DOHH2 (cell line): ENCODE data around the gene CMTM4.

Experiments
- CTCF ChIP-seq: fragments of 200-600 bp; sonication (generic); IDR thresholded peaks from one replicate; pipeline ENCODE4 v1.5.1; 2014; ENCODE audit warnings: antibody characterized with exemption, mild to moderate bottlenecking, low read depth, low read length; ENCODE audit not compliant: poor library complexity, severe bottlenecking
- EZH2phosphoT487 ChIP-seq: fragments of 200-600 bp; sonication (generic); IDR thresholded peaks from 2 replicates; pipeline ENCODE4 v1.6.1; 2017; ENCODE audit warnings: borderline replicate concordance, mild to moderate bottlenecking, antibody characterized with exemption, low read length, moderate library complexity, mixed read lengths

GRCh38 chr16:66588981-66589713 lies 107.4 kb downstream of the CMTM4 start:
- TF ChIP-seq CTCF (peak; percentile 82), EZH2phosphoT487 (no peak)
